Measurements from ENCODE around the gene GRAMD2A. TPM values are rescaled to one million over a fixed set of nuclear protein-coding genes. Genes with fewer than 3 reads are reported as not detected.

The GRAMD2A gene
- total RNA-seq, 1 experiment from 2014 or later, result 1.3 TPM

DNA sequence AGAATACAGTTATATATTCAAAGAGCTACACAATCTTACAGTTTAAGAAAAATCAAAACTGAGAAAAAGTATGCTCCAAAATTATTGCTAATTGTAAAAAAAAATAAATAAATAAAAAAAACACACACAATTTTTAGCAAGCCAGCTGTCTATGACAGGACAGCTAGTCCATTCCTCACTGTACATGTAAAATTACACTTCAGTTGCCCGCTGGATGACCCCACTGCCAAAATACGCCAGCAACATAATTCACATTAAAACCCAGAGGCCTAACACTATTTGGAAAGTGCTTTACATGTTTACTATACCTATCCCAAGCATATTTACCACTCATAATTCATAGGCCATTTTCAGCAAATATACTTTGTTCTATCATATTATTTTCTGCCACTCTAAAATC, 85.5 kb downstream of the GRAMD2A start:
- no peak overlapping the region for H3K4ac ChIP-seq (ENCODE audit: low read depth, low read length)
- peaks cover 11 to 12% of the 10 kb centered on the region in 2 experiments for H3K4me1 Mint-ChIP-seq
- no peaks in the 10 kb centered on the region for H3K9me3 Mint-ChIP-seq
- WGBS (ENCODE audit: extremely low coverage, insufficient read length, low lambda C conversion rate), result no CpG with 5 or more reads among the region's 2 CpGs
- no peak overlapping the region for H2BK20ac ChIP-seq (ENCODE audit: low read depth, low read length, poor library complexity, severe bottlenecking)
- H3K79me2 ChIP-seq (ENCODE audit: insufficient read depth, low read length), result no peaks in the 10 kb centered on the region
- no peak overlapping the region for H3K18ac ChIP-seq (ENCODE audit: insufficient read length, low read depth, low read length)
- H3K27ac Mint-ChIP-seq, result no peak overlapping the region
- no peak for DNase-seq
- no peak overlapping the region for H4K5ac ChIP-seq (ENCODE audit: insufficient read length, low read depth, low read length)
- no peak overlapping the region for H2BK5ac ChIP-seq (ENCODE audit: insufficient read length, low read length)
- H2BK15ac ChIP-seq (ENCODE audit: low read depth, low read length), result no peak overlapping the region
- no peak overlapping the region for H3K23ac ChIP-seq (ENCODE audit: insufficient read length, low read depth, low read length)
- no peak for TF ChIP-seq CTCF (conservative IDR thresholded peaks at IDR 0.05)
- no peak overlapping the region for H3K27ac ChIP-seq (ENCODE audit: insufficient read length, low read depth, low read length)
- no peak overlapping the region for H3K4me3 Mint-ChIP-seq
- H3K9me3 ChIP-seq (ENCODE audit: control insufficient read depth, low read depth, low read length), result no peaks in the 10 kb centered on the region
- no peak overlapping the region for H2BK120ac ChIP-seq (ENCODE audit: low read depth, low read length, poor library complexity, severe bottlenecking)
- H3K27me3 ChIP-seq (ENCODE audit: insufficient read depth, low read length), result no peaks in the 10 kb centered on the region
- H2BK12ac ChIP-seq (ENCODE audit: insufficient read length, low read depth, low read length), result no peak overlapping the region
- 0 out of 7 replicates have a peak, but pooled peaks cover 0 to 1% (median 0%) of the 10 kb centered on the region in 3 experiments for H3K36me3 Mint-ChIP-seq (ENCODE audit: insufficient read depth in 1 of 3, low read depth in 3 of 3)
- 0 out of 2 replicates have a peak, but pooled peaks cover 2% of the 10 kb centered on the region for H3K4me1 ChIP-seq (ENCODE audit: insufficient read depth, low read length)
- H3K4me2 ChIP-seq (ENCODE audit: insufficient read depth, insufficient read length, low read length), result no peak overlapping the region
- no peak overlapping the region for H2AK5ac ChIP-seq (ENCODE audit: insufficient read length, low read length)
- no peaks in the 10 kb centered on the region for H4K20me1 ChIP-seq (ENCODE audit: control insufficient read depth, insufficient read depth, insufficient read length)
- no peak overlapping the region for H3K14ac ChIP-seq (ENCODE audit: insufficient read depth, low read length)
- H3K56ac ChIP-seq (ENCODE audit: insufficient read length, low read depth, low read length), result no peak overlapping the region
- H3K9ac ChIP-seq (ENCODE audit: extremely low read depth, insufficient read length, low read length), result no peak overlapping the region
- H2AFZ ChIP-seq (ENCODE audit: low read length), result no peak overlapping the region
- H3K27me3 Mint-ChIP-seq (ENCODE audit: low read depth), result no peaks in the 10 kb centered on the region
- H4K91ac ChIP-seq (ENCODE audit: insufficient read length, low read depth, low read length), result no peak overlapping the region
- peaks cover 6% of the 10 kb centered on the region for H3K23me2 ChIP-seq (ENCODE audit: insufficient read length, low read depth, low read length, poor library complexity, severe bottlenecking)
- no peaks in the 10 kb centered on the region for H3K79me1 ChIP-seq (ENCODE audit: insufficient read depth, low read depth, low read length, poor library complexity, severe bottlenecking)
- H3T11ph ChIP-seq (ENCODE audit: low read length), result no peak overlapping the region
- no peak overlapping the region for H4K8ac ChIP-seq (replicated peaks; ENCODE audit: insufficient read length, low read depth, low read length)
